HCT116 (cell line): ENCODE data around the gene ATP8A1.

ENCODE experiments used
- CEBPB ChIP-seq: IDR thresholded peaks from 2 replicates; pipeline ENCODE4 v1.6.1; 2012; ENCODE audit warnings: low read depth
- CTCF ChIP-seq, 3 experiments: fragments of 200-600 bp in 1 of 3; sonication (generic) in 1 of 3; IDR thresholded peaks in 2 of 3; conservative IDR thresholded peaks in 1 of 3; 2 replicates each; pipeline ENCODE4 v1.5.1; 2012 to 2017; ENCODE audit warnings: low read depth in 2 of 3, low read length in 2 of 3, antibody characterized with exemption in 1 of 3, borderline replicate concordance in 1 of 3, control low read depth in 1 of 3, mild to moderate bottlenecking in 1 of 3, mixed read lengths in 1 of 3, mixed run types in 1 of 3, moderate library complexity in 1 of 3; ENCODE audit not compliant: insufficient read depth in 1 of 3
- EGR1 ChIP-seq: IDR thresholded peaks from 2 replicates; pipeline ENCODE4 v1.6.1; 2012; ENCODE audit warnings: low read depth
- EZH2 ChIP-seq: fragments of 200-600 bp; sonication (generic); IDR thresholded peaks from 2 replicates; pipeline ENCODE4 v1.6.1; 2017; ENCODE audit warnings: antibody characterized with exemption, mixed run types
- EZH2phosphoT487 ChIP-seq: fragments of 200-600 bp; IDR thresholded peaks from 2 replicates; pipeline ENCODE4 v1.6.1; 2018; ENCODE audit warnings: antibody characterized with exemption, borderline replicate concordance
- JUND ChIP-seq: IDR thresholded peaks from 2 replicates; pipeline ENCODE4 v1.6.1; 2012
- POLR2A ChIP-seq: IDR thresholded peaks from 2 replicates; pipeline ENCODE4 v1.7.0; 2011; ENCODE audit warnings: borderline replicate concordance; ENCODE audit not compliant: insufficient read depth, insufficient read length; ENCODE audit errors: extremely low read depth
- REST ChIP-seq: IDR thresholded peaks from 2 replicates; pipeline ENCODE4 v1.6.1; 2012; ENCODE audit warnings: low read depth
- SP1 ChIP-seq: IDR thresholded peaks from 2 replicates; pipeline ENCODE4 v1.6.1; 2012; ENCODE audit warnings: low read depth
- TCF7L2 ChIP-seq: IDR thresholded peaks from 2 replicates; pipeline ENCODE4 v1.7.0; 2011; ENCODE audit warnings: borderline replicate concordance, inconsistent platforms; ENCODE audit not compliant: insufficient read depth, insufficient read length; ENCODE audit errors: extremely low read depth
- YY1 ChIP-seq: IDR thresholded peaks from 2 replicates; pipeline ENCODE4 v1.6.1; 2011; ENCODE audit warnings: low read length, low read depth, moderate library complexity, mild to moderate bottlenecking; ENCODE audit not compliant: insufficient replicate concordance; ENCODE audit errors: extremely low read depth
- ZNF274 ChIP-seq: fragments of 200-500 bp; sonication (Bioruptor generic); IDR thresholded peaks from 2 replicates; pipeline ENCODE4 v1.6.1; 2014; ENCODE audit warnings: mild to moderate bottlenecking, low read depth, low read length, inconsistent platforms

DNA sequence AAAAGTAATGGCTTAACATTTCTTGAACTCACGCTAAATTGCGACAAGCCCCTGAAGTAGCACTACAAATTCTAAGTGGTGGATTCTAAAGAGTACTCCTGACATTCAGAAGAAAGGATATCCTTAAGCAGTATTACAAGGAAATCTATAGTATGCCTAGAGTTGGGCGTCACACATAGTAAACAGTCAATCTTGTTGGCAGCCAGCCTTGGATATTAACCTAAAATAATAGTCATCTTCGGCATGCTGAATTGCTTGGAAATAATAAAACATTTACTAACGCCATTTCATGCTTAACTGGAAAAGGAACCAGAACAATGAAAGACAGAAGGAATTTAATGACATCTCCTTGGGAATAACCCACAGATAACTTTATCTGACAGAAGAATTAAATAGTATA is 18.6 kb downstream of the ATP8A1 start:
- TF ChIP-seq CEBPB (no peak), ZNF274 (no peak), EZH2 (no peak), EGR1 (no peak), CTCF (IDR thresholded peaks at IDR 0.05 in 2 of 3, conservative IDR thresholded peaks at IDR 0.05 in 1 of 3; ENCODE audit: borderline replicate concordance in 1 of 3, insufficient read depth in 1 of 3, low read depth in 2 of 3, low read length in 2 of 3) (no peak), TCF7L2 (no peak), POLR2A (no peak), EZH2phosphoT487 (no peak), JUND (no peak), YY1 (no peak), REST (no peak), SP1 (no peak)
